KOPT-K1 (cell line): Measurements from ENCODE around the gene IFITM10.

Experiments used
- H3K27ac ChIP-seq: fragments of 200-600 bp; sonication (generic); 2 replicates; pipeline ENCODE4 v1.5.1; 2016; ENCODE audit warnings: antibody characterized with exemption, mild to moderate bottlenecking, low read depth, low read length; ENCODE audit not compliant: poor library complexity, severe bottlenecking
- H3K36me3 ChIP-seq: fragments of 200-600 bp; sonication (generic); 2 replicates; pipeline ENCODE4 v1.5.1; 2017; ENCODE audit warnings: antibody characterized with exemption, mild to moderate bottlenecking, low read length, moderate library complexity; ENCODE audit not compliant: insufficient read depth
- H3K9me3 ChIP-seq: fragments of 200-600 bp; sonication (generic); 2 replicates; pipeline ENCODE4 v1.5.1; 2017; ENCODE audit warnings: antibody characterized with exemption, low read length, mild to moderate bottlenecking; ENCODE audit not compliant: insufficient read depth, poor library complexity, severe bottlenecking

Gene IFITM10

DNA sequence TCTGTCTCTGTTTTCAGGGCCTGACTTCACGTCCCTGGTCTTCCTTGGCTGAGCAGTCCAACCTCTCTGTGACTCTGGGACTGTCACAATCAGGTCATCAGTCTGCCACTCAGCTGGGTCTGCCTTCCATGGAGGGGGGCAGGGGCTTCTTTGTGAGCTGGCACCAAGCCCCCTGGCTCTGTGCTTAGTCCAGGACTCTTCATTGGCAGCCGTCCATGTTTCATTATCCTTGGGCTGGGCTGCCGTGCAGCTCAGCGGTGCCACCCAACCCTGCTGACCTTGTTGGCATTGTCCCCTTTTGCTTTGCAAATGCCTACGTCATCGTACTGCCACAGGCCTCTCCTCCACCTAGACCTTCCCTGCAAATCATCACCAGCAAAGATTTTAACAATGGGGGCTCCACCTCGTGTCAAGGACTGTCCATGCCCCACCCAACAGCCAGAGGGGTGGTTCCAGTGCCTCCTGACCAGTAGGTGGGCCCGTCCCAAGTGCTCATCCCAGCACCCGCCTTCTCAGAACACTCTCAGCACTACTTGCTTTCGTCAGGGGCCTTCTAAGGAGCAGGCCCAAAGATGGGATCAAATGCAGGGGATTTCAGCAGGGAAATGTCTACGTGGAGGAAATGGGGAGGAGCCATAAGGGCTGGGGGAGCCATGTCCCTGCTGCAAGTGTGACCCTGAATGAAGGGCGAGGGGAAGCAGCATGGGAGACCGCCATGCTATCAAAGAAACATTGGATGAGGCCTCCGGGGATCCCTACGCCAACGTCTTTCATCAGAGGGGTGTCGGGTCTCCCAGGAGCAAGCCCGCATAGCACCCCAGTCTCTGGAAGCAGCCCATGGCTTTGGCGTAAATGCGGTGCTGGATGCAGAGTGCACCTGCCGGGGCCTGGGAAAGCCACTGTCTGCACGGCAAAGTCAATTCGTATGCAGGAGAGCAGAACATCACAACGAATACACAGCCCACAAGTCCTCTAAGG is 35.2 kb downstream of the IFITM10 start:
- Histone ChIP-seq H3K36me3 (no peaks in the 10 kb centered on the region), H3K9me3 (no peaks in the 10 kb centered on the region), H3K27ac (no peak overlapping the region)

DNA sequence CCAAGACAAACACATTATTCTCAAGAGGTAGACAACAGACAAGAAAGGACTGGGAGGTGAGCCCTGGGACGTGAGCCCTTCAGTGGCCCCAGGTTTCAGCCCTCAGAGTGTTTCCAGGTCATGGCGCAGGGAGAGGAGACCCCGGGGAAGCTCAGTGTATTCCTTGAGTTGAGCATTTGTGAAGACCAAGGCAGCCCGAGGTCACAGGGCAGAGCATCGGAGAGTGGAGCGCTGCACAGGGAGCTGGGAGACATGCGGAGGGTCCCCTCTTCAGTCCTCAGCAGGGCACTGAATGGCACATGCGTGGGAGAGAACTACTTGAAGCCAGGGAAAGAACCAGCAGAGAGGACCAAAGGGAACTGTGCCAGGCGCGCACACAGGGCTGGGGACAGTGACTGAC is 41.7 kb downstream of the IFITM10 start:
- Histone ChIP-seq H3K36me3 (no peaks in the 10 kb centered on the region), H3K9me3 (peaks cover 8% of the 10 kb centered on the region), H3K27ac (no peak overlapping the region)

DNA sequence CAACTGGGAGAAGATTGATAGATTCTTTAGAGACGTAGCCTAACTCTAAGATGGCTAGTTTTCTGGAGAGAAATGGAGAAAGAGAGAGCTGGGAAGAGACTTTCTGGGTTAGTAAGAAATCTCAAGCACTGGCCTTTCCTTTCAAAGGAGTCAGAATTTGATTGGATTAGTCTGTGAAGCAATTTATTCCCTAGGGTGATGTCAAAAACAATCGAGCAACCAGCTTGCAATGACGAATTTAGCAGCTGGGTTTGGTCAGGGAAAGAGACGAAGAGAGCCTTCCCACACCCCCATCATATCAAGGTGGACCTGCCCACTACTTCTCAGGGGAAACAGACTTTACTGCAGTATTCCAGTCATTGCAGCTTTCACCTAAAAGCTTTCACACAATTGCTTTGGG is 42.6 kb downstream of the IFITM10 start:
- H3K36me3 ChIP-seq, result no peaks in the 10 kb centered on the region
- H3K9me3 ChIP-seq, result peaks cover 14% of the 10 kb centered on the region
- H3K27ac ChIP-seq, result no peak overlapping the region

DNA sequence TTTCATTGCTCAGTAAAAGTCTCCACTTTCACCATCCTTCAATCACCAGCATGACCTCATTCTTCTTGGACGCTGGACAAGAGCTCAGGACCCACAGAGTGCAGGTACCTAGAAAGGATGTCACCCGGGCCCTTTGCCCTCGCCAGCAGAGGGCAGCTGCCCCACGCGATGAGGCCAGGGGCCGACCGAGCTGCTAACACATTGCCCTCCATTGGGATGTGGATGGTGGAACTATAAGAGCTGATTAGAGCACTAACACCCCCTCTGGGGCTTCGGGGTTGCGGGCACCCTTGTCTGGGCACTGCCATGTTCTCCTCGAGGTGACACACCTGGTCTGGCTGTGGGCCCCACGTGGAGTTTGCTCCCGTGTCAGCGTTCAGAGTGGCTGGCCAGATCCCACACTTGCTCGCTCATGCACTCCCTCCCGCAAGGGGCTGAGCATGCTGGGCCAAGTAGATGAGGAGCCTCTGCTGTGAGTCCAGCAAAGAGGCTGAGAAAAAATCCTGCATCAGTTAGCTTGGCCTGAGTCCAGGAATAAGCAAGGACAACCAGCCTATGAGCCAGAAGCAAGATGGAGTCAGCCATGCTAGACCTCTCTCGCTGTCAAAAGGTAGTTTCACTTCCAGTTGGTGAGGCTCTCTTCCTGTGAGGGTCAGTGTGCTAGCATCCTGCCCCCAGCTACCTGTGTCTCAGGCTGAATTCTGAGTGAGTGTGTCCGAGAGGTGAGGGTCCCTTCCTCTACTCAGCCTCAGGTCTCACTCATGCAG is 43.6 kb downstream of the IFITM10 start:
- peaks cover 23% of the 10 kb centered on the region for H3K9me3 ChIP-seq
- peak overlapping the region; percentile 67 for H3K27ac ChIP-seq
- H3K36me3 ChIP-seq, result no peaks in the 10 kb centered on the region

DNA sequence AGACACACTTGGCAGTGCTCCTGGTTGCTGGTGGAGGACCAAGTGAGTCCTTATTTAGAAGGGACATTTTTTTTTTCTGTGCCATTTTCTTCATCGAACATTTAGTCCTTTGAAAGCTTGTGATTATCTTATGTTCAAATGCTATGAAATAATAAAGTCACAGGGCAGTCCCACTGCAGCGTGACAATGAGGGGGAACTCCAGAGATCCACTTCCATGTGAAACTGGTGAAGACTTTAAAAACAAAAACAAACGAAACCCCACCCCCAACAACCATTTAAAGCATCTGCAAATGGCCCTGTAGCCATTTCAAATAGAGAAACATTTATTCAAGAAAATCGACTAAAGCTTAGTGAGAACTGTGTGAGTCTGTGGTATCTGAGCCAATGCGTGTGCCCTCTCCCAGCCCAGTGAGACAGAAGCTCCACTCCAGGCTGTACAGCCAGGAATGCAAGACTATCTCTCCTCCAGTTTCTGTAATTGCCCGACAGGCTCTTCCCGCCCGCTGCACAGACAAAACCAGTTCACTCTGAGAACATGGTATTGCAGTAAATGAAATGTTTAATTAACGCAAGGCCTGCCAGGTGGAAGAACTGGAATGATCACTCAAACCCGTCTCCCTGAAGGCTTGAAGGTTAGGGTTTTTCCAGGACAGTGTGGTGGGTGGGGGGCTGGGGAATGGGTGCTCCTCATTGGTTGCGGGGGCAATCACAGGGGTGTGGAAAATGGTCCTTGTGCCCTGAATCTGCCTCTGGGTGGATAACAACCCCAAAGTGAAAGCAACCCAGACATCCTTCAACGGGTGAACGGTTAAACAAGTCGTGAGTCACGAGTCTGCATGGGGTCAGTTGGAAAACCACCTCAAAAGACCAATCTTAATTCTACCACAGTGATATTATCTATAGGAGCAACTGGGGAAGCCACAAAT is 45.0 kb downstream of the IFITM10 start:
- Histone ChIP-seq H3K36me3 (no peaks in the 10 kb centered on the region), H3K9me3 (peaks cover 27% of the 10 kb centered on the region), H3K27ac (peak overlapping the region; percentile 67)

DNA sequence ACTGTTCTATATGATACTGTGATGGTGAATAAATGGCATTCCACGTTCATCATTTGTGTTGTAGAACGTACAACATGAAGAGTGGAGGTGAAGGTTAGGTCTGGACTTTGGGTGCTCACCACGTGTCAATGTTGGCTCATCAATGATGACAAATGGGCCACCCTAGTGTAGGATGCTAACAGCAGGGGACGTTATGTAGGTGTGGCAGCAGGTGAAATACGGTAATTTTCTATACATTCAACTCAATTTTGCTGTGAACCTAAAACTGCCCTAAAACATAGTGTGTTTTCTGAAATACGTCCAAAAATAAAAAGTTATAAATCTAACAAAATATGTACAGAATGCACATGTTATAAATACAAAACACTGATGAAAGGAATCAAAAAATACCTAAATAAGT is 47.2 kb downstream of the IFITM10 start:
- no peaks in the 10 kb centered on the region for H3K36me3 ChIP-seq
- peaks cover 27% of the 10 kb centered on the region for H3K9me3 ChIP-seq
- no peak overlapping the region for H3K27ac ChIP-seq

DNA sequence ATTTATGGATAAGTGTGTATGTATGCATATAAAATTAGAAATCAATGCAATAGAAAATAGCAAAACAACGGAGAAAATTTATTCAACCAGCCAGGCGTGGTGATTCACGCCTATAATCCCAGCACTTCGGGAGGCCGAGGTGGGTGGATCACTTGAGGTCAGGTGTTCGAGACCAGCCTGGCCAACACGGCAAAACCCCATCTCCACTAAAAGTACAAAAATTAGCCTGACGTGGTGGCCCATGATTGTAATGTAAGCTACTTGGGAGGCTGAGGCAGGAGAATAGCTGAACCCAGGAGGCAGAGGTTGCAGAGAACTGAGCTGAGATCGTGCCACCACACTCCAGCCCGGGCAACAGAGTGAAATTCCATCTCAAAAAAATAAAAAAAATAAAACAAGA is 47.9 kb downstream of the IFITM10 start:
- no peak overlapping the region for H3K27ac ChIP-seq
- H3K9me3 ChIP-seq, result peaks cover 27% of the 10 kb centered on the region
- H3K36me3 ChIP-seq, result no peaks in the 10 kb centered on the region

DNA sequence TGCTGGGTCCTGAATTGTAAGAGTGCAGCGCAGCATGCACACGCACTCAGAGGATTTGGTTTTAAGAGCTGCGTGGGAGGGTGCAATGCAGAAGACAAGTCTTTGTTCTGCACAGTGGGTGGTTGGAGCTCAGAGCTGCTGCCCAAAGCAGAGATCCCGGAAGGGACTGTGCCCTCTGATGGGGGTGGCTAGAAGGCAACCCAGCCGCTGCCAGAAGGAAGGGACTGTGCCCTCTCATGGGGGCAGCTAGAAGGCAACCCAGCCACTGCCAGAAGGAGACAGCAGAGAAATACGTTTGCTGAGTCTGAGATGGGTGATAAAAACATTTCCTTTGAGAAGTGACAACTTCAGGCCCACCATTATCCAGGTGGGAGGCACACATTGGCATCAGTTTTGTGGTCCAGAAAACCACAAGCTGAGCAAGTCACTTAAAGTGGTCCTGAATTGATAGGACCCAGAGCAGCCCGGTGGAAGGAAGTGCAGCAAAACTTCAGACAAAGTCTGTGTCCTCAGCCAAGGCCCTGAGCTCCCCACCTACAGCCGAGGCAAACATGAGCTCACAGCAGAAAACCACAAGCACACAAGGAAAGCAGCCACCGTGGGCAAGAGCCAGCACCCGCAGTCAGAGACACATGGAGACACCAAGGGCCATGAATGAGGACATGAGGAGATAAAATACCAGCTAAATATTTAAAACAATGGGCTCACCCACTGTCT is 49.1 kb downstream of the IFITM10 start:
- Histone ChIP-seq H3K36me3 (no peaks in the 10 kb centered on the region), H3K27ac (peak overlapping the region; percentile 58), H3K9me3 (peaks cover 22% of the 10 kb centered on the region)

DNA sequence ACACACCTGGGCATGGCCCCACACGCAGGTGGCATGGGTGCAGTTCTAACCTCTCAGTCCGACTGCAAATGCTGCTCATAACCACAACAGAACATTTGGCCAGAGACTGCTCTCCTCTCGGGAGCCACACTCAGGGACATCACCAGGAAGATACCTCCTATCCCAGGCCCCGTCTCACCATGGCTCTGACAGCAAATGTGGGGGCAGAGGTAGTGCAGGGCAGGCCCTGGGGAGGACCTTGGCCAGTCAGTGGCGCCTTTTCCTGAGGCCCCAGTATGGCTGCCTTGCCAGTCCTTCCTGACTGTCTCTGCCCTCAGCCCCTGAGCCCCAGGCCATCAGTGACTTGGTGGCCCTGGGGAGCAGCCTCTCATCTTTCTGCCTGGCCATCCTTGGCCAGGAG is 50.6 kb downstream of the IFITM10 start:
- Histone ChIP-seq H3K27ac (no peak overlapping the region), H3K9me3 (peaks cover 19% of the 10 kb centered on the region), H3K36me3 (no peaks in the 10 kb centered on the region)

DNA sequence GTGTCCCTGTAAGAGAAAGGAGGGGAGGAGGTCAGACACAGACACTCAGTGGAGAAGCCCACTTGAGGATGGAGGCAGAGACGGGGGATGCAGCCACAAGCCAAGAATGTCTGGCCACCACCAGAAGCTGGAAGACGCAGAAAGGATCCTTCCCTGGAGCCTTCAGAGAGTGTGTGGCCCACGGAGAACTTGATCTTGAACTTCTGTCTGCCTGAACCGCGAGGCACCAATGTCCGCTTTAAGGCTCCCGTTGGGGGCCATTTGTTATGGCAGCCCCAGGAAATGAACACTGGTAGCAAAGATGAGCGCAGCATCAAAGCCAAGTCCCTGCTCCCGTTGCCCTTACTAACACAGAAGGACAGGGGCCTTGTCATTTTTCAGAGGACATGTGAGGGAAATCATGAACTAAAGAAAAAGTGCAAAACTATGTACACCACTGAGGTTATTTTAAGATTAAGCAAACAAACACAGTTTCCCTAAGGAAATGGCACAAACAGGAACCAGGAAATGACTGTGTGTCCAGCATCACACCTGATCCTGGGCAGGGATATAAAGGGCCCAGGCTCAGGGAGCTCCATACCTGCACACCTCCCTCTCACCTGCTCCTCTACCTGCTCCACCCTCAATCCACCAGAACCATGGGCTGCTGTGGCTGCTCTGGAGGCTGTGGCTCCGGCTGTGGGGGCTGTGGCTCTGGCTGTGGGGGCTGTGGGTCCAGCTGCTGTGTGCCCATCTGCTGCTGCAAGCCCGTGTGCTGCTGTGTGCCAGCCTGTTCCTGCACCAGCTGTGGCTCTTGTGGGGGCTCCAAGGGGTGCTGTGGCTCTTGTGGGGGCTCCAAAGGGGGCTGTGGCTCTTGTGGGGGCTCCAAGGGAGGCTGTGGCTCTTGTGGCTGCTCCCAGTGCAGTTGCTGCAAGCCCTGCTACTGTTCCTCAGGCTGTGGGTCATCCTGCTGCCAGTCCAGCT is 53.5 kb downstream of the IFITM10 start, which contains the start of gene KRTAP5-6:
Gene KRTAP5-6 (plus strand): TSS at position 588 of the 963 bp plus-strand sequence. CDS start 51 bp downstream, at position 639.
- Histone ChIP-seq H3K27ac (no peak within 1 kb of the TSS), H3K36me3 (no peaks in the 10 kb centered on the region), H3K9me3 (peaks cover 5% of the 10 kb centered on the region)

DNA sequence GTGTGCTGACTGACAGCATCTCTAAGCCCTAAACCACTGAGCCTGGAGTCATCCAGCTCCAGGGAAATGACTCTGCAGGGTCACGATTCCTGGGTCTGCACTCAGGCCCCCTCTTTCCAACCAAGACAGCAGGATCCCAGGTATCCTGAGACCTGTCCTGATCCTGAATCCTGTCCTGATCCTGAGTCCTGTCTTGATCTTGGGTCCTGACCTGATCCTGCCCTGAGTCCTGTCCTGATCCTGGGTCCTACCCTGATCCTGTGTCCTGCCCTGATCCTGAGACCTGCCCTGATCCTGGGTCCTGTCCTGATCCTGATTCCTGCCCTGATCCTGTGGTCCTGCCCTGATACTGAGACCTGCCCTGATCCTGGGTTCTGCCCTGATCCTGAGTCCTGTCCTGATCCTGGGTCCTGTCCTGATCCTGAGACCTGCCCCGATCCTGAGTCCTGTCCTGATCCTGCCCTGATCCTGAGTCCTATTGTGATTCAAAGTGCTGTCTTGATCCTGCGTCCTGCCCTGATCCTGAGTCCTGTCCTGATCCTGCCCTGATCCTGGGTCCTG is 54.8 kb downstream of the IFITM10 start:
- Histone ChIP-seq H3K9me3 (no peaks in the 10 kb centered on the region), H3K36me3 (no peaks in the 10 kb centered on the region), H3K27ac (no peak overlapping the region)

DNA sequence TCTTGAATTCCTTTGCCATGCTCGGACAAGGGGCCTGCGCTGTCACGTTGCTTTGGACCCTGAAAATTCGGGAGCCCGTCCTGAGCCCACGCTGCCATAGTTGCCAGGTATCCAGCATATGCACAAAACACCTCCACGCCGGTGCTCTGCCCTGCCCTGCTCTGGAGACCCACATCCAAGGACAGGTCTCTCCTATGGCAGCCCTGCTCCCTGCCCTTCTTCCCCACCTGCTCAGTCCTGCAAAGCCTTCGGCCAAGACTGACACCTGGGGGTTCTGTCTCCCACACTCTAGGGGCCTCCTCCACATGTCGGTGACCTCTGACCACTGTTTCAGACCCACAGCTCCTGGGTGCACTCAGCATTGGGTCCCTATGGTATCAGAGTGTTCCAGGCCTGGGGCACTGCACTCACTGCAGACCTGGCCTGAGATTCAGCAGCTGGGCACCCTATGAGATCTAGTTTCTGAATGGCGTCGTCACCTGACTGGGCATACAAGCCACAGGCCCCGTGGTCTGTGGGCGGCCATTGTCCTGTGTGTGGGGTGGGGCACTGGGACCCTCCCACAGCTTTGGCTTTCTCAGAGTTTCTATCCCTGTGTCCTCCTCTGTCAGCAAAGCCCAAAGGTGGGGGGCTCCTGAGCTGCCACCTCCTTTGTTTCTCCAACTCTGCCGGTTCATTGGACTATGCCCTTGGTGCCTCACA is 55.4 kb downstream of the IFITM10 start:
- no peaks in the 10 kb centered on the region for H3K9me3 ChIP-seq
- H3K36me3 ChIP-seq, result no peaks in the 10 kb centered on the region
- H3K27ac ChIP-seq, result no peak overlapping the region
